Measurements from ENCODE around the gene EHF. TPM values are rescaled to one million over a fixed set of nuclear protein-coding genes. Genes with fewer than 3 reads are reported as not detected.

EHF gene
- total and polyA plus RNA-seq, 9 of the 15 experiments (the other 6 are each of a cell fraction or from before 2014, with no cell fraction given), result 0.04 to 0.54 (median 0.37) TPM

- TF ChIP-seq, protein P1, sequence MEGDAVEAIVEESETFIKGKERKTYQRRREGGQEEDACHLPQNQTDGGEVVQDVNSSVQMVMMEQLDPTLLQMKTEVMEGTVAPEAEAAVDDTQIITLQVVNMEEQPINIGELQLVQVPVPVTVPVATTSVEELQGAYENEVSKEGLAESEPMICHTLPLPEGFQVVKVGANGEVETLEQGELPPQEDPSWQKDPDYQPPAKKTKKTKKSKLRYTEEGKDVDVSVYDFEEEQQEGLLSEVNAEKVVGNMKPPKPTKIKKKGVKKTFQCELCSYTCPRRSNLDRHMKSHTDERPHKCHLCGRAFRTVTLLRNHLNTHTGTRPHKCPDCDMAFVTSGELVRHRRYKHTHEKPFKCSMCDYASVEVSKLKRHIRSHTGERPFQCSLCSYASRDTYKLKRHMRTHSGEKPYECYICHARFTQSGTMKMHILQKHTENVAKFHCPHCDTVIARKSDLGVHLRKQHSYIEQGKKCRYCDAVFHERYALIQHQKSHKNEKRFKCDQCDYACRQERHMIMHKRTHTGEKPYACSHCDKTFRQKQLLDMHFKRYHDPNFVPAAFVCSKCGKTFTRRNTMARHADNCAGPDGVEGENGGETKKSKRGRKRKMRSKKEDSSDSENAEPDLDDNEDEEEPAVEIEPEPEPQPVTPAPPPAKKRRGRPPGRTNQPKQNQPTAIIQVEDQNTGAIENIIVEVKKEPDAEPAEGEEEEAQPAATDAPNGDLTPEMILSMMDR (IDR thresholded peaks at IDR 0.05 in 2 of 3, conservative IDR thresholded peaks at IDR 0.05 in 1 of 3; ENCODE audit: insufficient read depth in 2 of 3, low read depth in 1 of 3, low read length in 3 of 3), result peak; percentile 31 to 55 (median 53); a peak in 5 of 6 replicates
- TF ChIP-seq HNRNPK (IDR thresholded peaks at IDR 0.05; ENCODE audit: low read depth, low read length, poor library complexity, severe bottlenecking) (no peak), ZNF551 (CRISPR knock-in tag; IDR thresholded peaks at IDR 0.05) (no peak), GATAD2B (IDR thresholded peaks at IDR 0.05; ENCODE audit: borderline replicate concordance) (no peak), BCL6 (CRISPR knock-in tag; IDR thresholded peaks at IDR 0.05) (no peak), MCM7 (IDR thresholded peaks at IDR 0.05) (no peak), ATF7 (IDR thresholded peaks at IDR 0.05) (no peak), DPF2 (IDR thresholded peaks at IDR 0.05) (no peak), ZBTB7A (IDR thresholded peaks at IDR 0.05; ENCODE audit: borderline replicate concordance, control insufficient read depth, low read depth, low read length) (no peak), CTBP1 (IDR thresholded peaks at IDR 0.05; ENCODE audit: borderline replicate concordance) (no peak), BACH1 (tag; IDR thresholded peaks at IDR 0.05) (no peak), TRIM28 (IDR thresholded peaks at IDR 0.05) (no peak), ATF1 (CRISPR knock-in tag; IDR thresholded peaks at IDR 0.05) (no peak), ATF1 (tag; IDR thresholded peaks at IDR 0.05) (no peak), NFIX (CRISPR knock-in tag; IDR thresholded peaks at IDR 0.05; ENCODE audit: low read depth) (no peak), NR4A1 (CRISPR knock-in tag; IDR thresholded peaks at IDR 0.05) (no peak), NR4A1 (tag; IDR thresholded peaks at IDR 0.05) (no peak), ZNF583 (CRISPR knock-in tag; IDR thresholded peaks at IDR 0.05) (no peak), CBFA2T3 (IDR thresholded peaks at IDR 0.05) (peak; percentile 43; the same call in 1 of the 2 replicates), ZNF695 (CRISPR knock-in tag; IDR thresholded peaks at IDR 0.05) (no peak), ZNF165 (CRISPR knock-in tag; IDR thresholded peaks at IDR 0.05; ENCODE audit: borderline replicate concordance) (no peak), ZZZ3 (IDR thresholded peaks at IDR 0.05) (no peak), CEBPB (tag; IDR thresholded peaks at IDR 0.05) (no peak; the same call in 1 of the 2 replicates), HEY1 (CRISPR knock-in tag; IDR thresholded peaks at IDR 0.05; ENCODE audit: borderline replicate concordance) (no peak), HDAC3 (IDR thresholded peaks at IDR 0.05; ENCODE audit: borderline replicate concordance, partially characterized antibody) (no peak), ZNF561 (CRISPR knock-in tag; conservative IDR thresholded peaks at IDR 0.05) (no peak), MEF2A (IDR thresholded peaks at IDR 0.05; ENCODE audit: control insufficient read depth, low read depth, low read length) (no peak)
- TF ChIP-seq, protein P2, sequence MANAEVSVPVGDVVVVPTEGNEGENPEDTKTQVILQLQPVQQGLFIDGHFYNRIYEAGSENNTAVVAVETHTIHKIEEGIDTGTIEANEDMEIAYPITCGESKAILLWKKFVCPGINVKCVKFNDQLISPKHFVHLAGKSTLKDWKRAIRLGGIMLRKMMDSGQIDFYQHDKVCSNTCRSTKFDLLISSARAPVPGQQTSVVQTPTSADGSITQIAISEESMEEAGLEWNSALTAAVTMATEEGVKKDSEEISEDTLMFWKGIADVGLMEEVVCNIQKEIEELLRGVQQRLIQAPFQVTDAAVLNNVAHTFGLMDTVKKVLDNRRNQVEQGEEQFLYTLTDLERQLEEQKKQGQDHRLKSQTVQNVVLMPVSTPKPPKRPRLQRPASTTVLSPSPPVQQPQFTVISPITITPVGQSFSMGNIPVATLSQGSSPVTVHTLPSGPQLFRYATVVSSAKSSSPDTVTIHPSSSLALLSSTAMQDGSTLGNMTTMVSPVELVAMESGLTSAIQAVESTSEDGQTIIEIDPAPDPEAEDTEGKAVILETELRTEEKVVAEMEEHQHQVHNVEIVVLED (CRISPR knock-in tag; IDR thresholded peaks at IDR 0.05), result no peak
- TF ChIP-seq, protein P3, sequence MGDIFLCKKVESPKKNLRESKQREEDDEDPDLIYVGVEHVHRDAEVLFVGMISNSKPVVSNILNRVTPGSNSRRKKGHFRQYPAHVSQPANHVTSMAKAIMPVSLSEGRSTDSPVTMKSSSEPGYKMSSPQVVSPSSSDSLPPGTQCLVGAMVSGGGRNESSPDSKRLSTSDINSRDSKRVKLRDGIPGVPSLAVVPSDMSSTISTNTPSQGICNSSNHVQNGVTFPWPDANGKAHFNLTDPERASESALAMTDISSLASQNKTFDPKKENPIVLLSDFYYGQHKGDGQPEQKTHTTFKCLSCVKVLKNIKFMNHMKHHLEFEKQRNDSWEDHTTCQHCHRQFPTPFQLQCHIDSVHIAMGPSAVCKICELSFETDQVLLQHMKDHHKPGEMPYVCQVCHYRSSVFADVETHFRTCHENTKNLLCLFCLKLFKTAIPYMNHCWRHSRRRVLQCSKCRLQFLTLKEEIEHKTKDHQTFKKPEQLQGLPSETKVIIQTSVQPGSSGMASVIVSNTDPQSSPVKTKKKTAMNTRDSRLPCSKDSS (IDR thresholded peaks at IDR 0.05; ENCODE audit: low read depth, partially characterized antibody), result no peak
Observed at GRCh38 chr11:34653851-34654482, 33.1 kb downstream of the EHF start (continued).

Data from K562 (cell line).